ENCODE measurements around the gene IFI6.
"Not testable (repeated sequence)": the region's sequence is repeated elsewhere in the genome, so short reads cannot be mapped to it uniquely, and the experiment has no call there.

DNA sequence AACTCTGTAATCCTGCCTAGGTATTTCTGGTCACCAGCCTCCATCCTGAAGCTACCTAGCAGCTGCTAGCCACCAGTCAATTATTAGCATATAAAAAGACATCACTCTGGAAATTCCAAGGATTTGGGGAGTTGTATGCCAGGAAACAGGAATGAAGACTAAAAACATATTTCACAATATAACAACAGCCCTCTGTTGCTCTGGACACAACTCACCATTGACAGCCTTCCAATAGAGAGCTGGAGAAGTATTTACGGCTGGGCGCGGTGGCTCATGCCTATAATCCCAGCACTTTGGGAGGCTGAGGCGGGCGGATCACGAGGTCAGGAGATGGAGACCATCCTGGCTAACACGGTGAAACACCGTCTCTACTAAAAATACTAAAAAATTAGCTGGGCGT, 24.8 kb upstream of the IFI6 start:
- TF ChIP-seq, protein P1, sequence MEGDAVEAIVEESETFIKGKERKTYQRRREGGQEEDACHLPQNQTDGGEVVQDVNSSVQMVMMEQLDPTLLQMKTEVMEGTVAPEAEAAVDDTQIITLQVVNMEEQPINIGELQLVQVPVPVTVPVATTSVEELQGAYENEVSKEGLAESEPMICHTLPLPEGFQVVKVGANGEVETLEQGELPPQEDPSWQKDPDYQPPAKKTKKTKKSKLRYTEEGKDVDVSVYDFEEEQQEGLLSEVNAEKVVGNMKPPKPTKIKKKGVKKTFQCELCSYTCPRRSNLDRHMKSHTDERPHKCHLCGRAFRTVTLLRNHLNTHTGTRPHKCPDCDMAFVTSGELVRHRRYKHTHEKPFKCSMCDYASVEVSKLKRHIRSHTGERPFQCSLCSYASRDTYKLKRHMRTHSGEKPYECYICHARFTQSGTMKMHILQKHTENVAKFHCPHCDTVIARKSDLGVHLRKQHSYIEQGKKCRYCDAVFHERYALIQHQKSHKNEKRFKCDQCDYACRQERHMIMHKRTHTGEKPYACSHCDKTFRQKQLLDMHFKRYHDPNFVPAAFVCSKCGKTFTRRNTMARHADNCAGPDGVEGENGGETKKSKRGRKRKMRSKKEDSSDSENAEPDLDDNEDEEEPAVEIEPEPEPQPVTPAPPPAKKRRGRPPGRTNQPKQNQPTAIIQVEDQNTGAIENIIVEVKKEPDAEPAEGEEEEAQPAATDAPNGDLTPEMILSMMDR (IDR thresholded peaks at IDR 0.05) = not testable (repeated sequence)
- TF ChIP-seq EZH2 (IDR thresholded peaks at IDR 0.05; ENCODE audit: borderline replicate concordance, insufficient read depth, low read depth, low read length, poor library complexity, severe bottlenecking) = not testable (repeated sequence)

Measured in B cell (primary cell).